GM21390 (cell line): ENCODE data around the gene UBXN6.

Source experiments
- ATAC-seq: cut with Tn5 transposase; IDR thresholded peaks from one replicate; pipeline ENCODE4 v1.9.1; 2021; ENCODE audit not compliant: unreplicated experiment

UBXN6 gene

GRCh38 chr19:4457654-4458395 is at the start of gene UBXN6:
Gene UBXN6 (minus strand): TSS chr19:4457794. CDS start chr19:4457697, 97 bp downstream.
- peak; percentile 88 for ATAC-seq

- ATAC-seq = no peak
Observed at GRCh38 chr19:4507150-4507452, 49.5 kb upstream of the UBXN6 start.

- ATAC-seq = no peak
Observed at GRCh38 chr19:4506449-4507149, 49.0 kb upstream of the UBXN6 start.

- ATAC-seq = no peak
Observed at GRCh38 chr19:4505570-4506448, 48.2 kb upstream of the UBXN6 start.

- ATAC-seq = no peak
Observed at GRCh38 chr19:4504891-4505569, 47.4 kb upstream of the UBXN6 start.

- no peak for ATAC-seq
Observed at GRCh38 chr19:4504297-4504701, 46.7 kb upstream of the UBXN6 start.

GRCh38 chr19:4503825-4504170 is 46.2 kb upstream of the UBXN6 start:
- no peak for ATAC-seq

GRCh38 chr19:4503132-4503824 is 45.7 kb upstream of the UBXN6 start:
- ATAC-seq = no peak

GRCh38 chr19:4502282-4503131 is 44.9 kb upstream of the UBXN6 start:
- no peak for ATAC-seq

- no peak for ATAC-seq
Observed at GRCh38 chr19:4501691-4502090, 44.1 kb upstream of the UBXN6 start.

GRCh38 chr19:4500841-4501591 is 43.4 kb upstream of the UBXN6 start:
- no peak for ATAC-seq

GRCh38 chr19:4499855-4500254 is 42.3 kb upstream of the UBXN6 start:
- no peak for ATAC-seq

- ATAC-seq = no peak
Observed at GRCh38 chr19:4499318-4499717, 41.7 kb upstream of the UBXN6 start.

- ATAC-seq = no peak
Observed at GRCh38 chr19:4498694-4499093, 41.1 kb upstream of the UBXN6 start.

GRCh38 chr19:4497770-4498389 is 40.3 kb upstream of the UBXN6 start:
- no peak for ATAC-seq

GRCh38 chr19:4496304-4496703 is 38.7 kb upstream of the UBXN6 start:
- ATAC-seq = no peak

- no peak for ATAC-seq
Observed at GRCh38 chr19:4495471-4495870, 37.9 kb upstream of the UBXN6 start.

GRCh38 chr19:4494691-4495064 is 37.1 kb upstream of the UBXN6 start:
- no peak for ATAC-seq
